Measurements from ENCODE around the gene NABP1.

NABP1 gene

DNA sequence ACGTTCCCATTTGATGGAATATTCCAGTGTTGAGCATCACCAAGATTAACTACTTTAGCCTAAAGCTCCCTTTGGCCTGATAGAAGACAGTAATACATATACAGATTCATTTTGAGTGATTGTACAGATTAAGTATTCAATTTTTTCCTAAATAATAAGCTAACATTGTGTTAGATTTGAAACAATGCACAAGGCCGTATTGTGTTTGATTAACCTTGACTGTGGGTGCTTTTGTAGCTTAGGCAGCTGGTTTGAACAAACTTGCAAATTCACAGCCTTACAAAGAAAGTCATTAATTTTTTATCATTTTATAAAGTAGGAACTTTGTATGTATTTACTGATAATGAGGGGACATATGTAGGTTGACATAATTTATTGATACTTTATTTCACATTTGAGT lies 29.6 kb downstream of the NABP1 start:
- no peak for DNase-seq (ENCODE audit: low spot score)

DNA sequence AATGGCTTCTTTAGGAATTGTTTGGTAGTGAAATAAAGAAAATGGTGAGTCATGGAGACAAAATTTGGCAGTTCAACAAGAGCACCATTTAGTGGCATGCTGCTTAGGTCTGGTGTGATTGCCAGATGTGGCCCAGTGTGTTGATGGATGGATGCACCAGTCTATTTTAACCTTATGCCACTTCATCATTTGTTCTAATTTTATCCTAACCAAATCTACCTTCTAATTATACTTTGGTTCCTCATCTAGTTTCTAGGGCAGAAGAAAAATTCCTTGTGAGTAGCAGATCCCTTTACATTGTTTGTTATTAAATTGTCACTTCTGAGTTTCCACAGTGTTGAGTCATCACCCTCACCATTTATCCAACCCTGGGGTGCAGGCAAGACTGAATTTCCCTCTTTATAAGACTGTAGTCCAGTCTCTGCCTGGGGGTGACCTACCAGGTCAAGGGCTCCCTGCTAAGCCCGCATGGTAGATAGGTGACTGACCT lies 32.5 kb downstream of the NABP1 start:
- DNase-seq (ENCODE audit: low spot score), result peak; percentile 67

DNA sequence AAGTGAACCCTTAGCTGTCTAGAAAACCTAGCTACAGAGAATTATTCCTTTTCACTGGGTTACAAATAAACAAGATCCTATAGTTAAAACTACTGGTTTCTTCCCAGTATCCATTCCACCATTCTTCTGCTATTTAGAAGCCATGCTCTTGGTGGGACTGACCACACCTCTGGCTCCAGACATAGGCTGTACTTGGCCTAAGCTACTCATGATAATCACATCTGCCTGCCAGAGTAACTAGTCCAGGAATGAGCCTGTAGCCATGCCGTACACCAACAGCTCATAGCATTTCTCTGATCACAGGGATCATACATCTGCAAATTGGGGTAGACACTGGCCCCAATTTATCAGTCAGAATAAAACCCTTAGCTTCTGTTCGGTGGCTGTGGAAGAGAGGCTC lies 33.7 kb downstream of the NABP1 start:
- peak; percentile 15 for DNase-seq (ENCODE audit: low spot score)

DNA sequence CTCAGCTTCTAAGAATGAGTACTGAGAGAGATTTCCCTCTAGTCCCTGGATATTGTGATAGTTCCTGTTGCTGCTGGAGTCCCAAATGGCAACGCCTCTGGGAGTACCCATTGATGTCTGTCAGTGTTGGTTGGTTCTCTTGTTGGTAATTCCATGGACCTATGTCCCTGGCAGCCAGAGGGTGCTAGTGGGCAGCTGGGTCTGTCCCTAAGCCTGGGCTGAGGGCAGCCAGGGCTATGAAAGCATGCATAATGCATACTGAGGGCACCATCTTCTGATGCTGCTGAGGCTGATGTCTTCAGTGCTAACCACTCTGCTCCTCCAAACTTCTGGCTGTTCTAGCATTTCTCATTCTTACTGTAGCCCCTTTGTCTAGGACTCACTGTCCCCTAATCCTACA lies 35.9 kb downstream of the NABP1 start:
- DNase-seq (ENCODE audit: low spot score), result no peak

DNA sequence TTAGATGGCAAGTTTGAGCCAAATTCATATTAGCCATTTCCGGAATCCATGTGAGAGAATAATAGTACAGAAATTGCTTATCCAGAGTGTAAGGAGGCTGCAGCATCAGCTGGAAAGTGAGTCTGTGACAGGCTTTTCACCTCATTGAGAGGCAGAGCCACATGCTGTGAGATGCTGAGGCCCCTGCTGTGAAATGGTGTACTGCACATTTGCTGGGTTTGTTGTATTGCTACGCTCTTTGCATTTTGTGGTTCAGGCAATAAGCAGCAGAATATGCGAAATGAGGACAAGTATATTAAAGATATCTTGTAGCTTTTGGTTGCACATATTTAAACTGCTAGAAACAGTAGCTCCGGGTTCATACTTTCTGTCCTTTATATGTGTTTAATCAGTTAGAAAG lies 37.0 kb downstream of the NABP1 start:
- DNase-seq (ENCODE audit: low spot score), result no peak

DNA sequence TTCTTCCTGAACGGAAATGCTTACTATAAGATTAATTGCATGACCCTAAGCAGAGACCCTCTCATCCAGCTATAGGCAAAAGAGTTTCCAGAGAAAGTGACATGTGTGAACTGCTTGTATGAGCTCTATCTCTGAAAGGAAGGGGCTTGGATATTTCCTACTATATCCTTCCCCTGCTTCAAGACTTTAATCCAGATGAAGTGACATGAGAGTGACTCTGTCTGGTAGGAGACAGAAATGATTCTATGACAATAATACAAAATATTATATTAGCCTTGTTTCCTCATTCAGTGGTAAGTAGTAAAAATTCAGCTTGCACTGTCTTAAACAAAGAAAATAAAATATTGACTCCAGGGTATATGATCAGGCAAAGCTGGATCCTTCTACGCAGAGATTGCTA lies 37.5 kb downstream of the NABP1 start:
- DNase-seq (ENCODE audit: low spot score), result no peak

DNA sequence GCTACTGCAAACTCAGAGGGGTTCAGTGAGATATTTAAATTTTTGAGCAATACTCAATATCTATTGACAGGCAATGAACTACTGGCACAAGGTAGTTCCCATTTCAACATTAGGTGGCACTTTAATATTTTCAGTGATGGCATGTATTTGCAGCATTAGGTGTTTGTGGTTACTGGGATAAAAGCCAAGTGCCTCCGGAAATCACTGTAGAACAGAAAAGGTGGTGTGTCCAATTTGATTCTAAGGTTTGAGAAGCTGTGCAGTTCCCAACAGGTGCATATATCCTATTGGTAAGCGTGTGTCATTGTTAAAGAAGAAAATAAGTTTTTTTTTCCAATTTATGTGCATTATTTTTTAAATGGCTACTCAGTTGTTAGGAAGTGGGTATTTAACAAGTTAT lies 41.3 kb downstream of the NABP1 start:
- DNase-seq (ENCODE audit: low spot score), result no peak

DNA sequence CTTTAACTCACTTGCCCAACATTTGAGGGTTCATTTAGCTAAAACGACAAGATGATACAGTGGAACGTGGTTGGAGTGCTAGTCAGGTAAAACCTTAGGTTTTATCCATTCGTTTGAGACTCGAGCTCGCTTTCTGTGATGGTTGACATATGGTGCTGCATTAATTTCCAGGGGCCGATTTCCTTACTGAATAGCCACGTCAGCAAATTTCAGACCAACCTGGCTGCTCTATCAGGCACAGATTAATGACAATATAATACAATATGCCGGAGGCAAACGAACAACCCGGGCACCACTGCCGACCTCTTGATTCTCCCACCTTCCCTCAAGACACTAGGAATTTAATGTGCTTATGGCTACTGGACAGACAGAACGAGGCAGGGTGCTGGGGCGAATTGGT lies 42.0 kb downstream of the NABP1 start:
- no peak for DNase-seq (ENCODE audit: low spot score)

DNA sequence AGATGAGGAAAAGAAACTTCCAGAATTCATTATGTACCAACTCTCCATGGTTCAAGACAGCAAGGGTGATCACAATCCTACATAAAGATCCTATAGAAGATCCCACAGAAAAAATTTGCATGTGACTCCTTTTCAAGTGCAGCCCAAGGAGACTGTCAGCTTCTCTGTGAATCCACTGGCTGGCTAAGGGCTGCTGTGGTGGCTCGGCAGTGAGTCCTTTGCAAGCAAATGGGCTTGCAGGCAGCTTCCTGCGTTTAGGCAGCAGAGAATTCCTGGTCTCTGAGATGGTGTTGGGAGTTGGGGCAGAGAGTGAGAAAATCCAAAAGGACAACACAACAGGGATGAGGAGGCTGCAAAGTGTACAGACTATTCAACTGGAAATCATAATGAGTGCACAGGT lies 43.4 kb downstream of the NABP1 start:
- DNase-seq (ENCODE audit: low spot score), result no peak

DNA sequence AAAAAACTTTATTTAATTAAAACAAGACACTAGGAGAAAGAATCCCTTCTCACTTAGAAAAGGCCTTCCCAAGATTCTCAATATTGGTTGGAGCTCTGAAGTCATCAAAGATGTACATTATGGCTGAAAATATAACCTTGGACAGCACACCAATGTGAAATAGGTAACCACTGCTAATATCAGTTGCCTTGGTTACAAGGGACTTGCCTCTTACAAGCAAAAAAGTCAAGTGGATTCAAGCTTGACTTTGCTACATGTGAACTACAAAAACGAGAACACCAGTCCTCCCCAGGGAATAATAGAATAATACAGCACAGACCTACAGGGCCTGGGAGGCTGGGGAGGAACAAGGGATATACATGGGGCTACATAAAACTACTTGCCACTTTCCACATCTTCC lies 46.1 kb downstream of the NABP1 start:
- DNase-seq (ENCODE audit: low spot score), result no peak

DNA sequence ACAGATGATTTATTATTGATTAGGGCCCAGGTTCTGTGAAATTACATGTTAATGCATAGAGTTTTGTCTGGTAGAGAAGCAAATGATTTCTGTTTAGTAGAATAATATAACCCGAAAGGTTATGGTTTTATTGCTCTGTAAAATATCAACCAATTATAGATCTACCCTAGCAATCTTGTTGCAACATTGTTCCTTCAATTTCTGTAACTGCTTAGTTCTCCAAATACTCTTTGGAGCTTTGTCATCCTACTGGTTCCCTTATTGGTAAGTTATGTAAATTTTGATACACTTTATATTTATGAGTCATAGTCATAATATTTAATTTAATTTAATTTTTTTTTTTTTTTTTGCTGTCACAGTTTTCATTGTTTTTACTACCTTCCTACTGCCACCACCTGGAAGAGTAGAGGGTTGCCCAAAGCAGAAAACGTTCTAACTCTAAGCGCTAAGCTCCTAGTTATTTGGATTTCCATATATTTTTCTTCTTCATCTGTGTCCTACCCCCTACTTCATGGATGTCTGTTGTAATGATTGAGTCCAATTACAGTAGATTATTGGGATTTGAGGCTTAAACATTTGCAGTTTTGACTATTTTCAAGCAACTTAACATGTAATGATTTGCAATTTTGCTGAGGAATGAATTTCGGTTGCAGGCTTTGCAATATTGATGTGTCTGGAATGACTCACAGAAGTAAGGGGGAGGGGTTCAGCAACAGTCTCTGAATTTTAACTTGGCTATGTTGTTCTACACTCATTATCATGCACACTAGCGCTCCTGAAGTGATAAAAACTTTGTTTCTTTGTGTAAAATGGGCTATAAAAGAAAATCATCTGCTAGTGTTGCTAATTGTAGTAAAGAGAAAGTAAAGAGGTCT lies 51.1 kb downstream of the NABP1 start:
- peak; percentile 14 for DNase-seq (ENCODE audit: low spot score)

DNA sequence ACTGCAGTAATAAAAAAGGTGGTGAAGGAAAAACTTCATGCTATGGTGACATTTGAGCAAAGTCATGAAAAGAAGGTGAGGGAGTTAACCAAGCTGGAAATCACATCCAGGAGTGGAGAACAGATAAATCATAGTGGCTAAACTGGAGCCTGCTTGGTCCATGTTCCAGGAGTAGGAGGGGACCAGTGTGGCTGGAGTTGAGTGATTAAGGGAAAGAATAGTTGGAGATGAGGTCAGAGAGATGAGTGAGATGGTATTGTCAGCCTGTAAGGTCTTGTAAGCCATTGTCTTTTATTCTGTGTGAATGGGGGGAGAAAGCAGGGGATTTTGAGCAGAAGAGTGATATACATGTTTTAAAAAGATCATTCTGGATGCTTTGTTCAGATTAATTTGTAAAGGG lies 52.3 kb downstream of the NABP1 start:
- no peak for DNase-seq (ENCODE audit: low spot score)

Measured in AG20443 (cell line).